Endodermal cell (in vitro differentiated cells): ENCODE results near the gene GPX3. TPM values are rescaled to one million over a fixed set of nuclear protein-coding genes. Genes with fewer than 3 reads are reported as not detected.
A peak's percentile ranks its signal among the peaks of the same experiment; 100 is the strongest.

Experiments used
- DNase-seq: peaks from one replicate; pipeline ENCODE4 v3.0.0-alpha.2; 2017
- H3K27ac ChIP-seq: 2 replicates; pipeline ENCODE4 v1.5.1; 2013; ENCODE audit warnings: mild to moderate bottlenecking, low read depth, low read length, moderate library complexity
- H3K27me3 ChIP-seq: 2 replicates; pipeline ENCODE4 v1.6.1; 2013; ENCODE audit warnings: mild to moderate bottlenecking, low read length, moderate library complexity; ENCODE audit not compliant: insufficient read depth, control insufficient read depth, poor library complexity, severe bottlenecking
- H3K36me3 ChIP-seq: 2 replicates; pipeline ENCODE4 v1.7.0; 2013; ENCODE audit warnings: mild to moderate bottlenecking, low read length, moderate library complexity; ENCODE audit not compliant: control insufficient read depth, insufficient read depth
- H3K4me1 ChIP-seq: one replicate; pipeline ENCODE4 v1.7.0; 2013; ENCODE audit warnings: low read length; ENCODE audit not compliant: control insufficient read depth, insufficient read depth
- H3K4me3 ChIP-seq: 2 replicates; pipeline ENCODE4 v1.5.1; 2013; ENCODE audit warnings: mild to moderate bottlenecking, low read length, moderate library complexity
- H3K9ac ChIP-seq: 2 replicates; pipeline ENCODE4 v1.6.1; 2013; ENCODE audit warnings: mild to moderate bottlenecking, low read length, moderate library complexity; ENCODE audit not compliant: poor library complexity, severe bottlenecking; ENCODE audit errors: extremely low read depth
- H3K9me3 ChIP-seq: 2 replicates; pipeline ENCODE4 v1.6.1; 2013; ENCODE audit warnings: mild to moderate bottlenecking, low read length, moderate library complexity; ENCODE audit not compliant: control insufficient read depth
- H3K27ac Mint-ChIP-seq: 2 replicates; pipeline ENCODE4 v1.8.0; 2020; ENCODE audit warnings: mixed read lengths
- H3K27me3 Mint-ChIP-seq: 2 replicates; pipeline ENCODE4 v1.8.0; 2021; ENCODE audit warnings: mild to moderate bottlenecking, mixed read lengths; ENCODE audit not compliant: insufficient read depth
- H3K36me3 Mint-ChIP-seq: 2 replicates; pipeline ENCODE4 v1.8.0; 2020; ENCODE audit warnings: low read depth, mixed read lengths
- H3K4me1 Mint-ChIP-seq: 2 replicates; pipeline ENCODE4 v1.8.0; 2020; ENCODE audit warnings: mixed read lengths
- H3K4me3 Mint-ChIP-seq: 2 replicates; pipeline ENCODE4 v1.8.0; 2020; ENCODE audit warnings: mild to moderate bottlenecking, moderate library complexity, mixed read lengths
- H3K9me3 Mint-ChIP-seq: 2 replicates; pipeline ENCODE4 v1.8.0; 2020; ENCODE audit warnings: mild to moderate bottlenecking, mixed read lengths
- CTCF ChIP-seq: fragments of 200-600 bp; sonication (generic); conservative IDR thresholded peaks from 2 replicates; pipeline ENCODE4 v1.5.0; 2021; ENCODE audit warnings: antibody characterized with exemption, mild to moderate bottlenecking
- WGBS, 2 experiments: methylation state at CpG; one replicate each; pipeline versions ENCODE4 v1.1.5 to v1.1.7; 2013; ENCODE audit warnings: missing lambda C conversion rate in 2 of 2, mixed read lengths in 1 of 2; ENCODE audit not compliant: insufficient coverage in 1 of 2, insufficient read length in 1 of 2; 5-methylcytosine and 5-hydroxymethylcytosine counted together
- total RNA-seq, 2 donors: library from RNA; stranded (reverse); fragmentation: NEBNext Ultra II Directional in 1 of 2; extraction: Animal tissue kit (Norgen Biotek cat#: 25700) in 1 of 2; gene quantifications; 2 replicates in 1 of 2; 3 replicates in 1 of 2; pipeline ENCODE4 v1.2.1, GENCODE V29; 2021

Gene GPX3
- total RNA-seq, 2 donors from 2014 or later: 44.9 to 47.1 TPM

- Histone ChIP-seq H3K4me1 (peaks cover 8% of the 10 kb centered on the region), H3K9ac (no peak overlapping the region), H3K4me3 (no peak overlapping the region), H3K9me3 (no peaks in the 10 kb centered on the region), H3K36me3 (peaks cover 36% of the 10 kb centered on the region), H3K27me3 (no peaks in the 10 kb centered on the region), H3K27ac (no peak overlapping the region)
- Mint-ChIP-seq H3K4me1 (peaks cover 21% of the 10 kb centered on the region), H3K9me3 (no peaks in the 10 kb centered on the region), H3K36me3 (peaks cover 53% of the 10 kb centered on the region), H3K27ac (no peak overlapping the region), H3K27me3 (no peaks in the 10 kb centered on the region), H3K4me3 (no peak overlapping the region)
- 81 to 92% methylated on average over 2 to 6 of the region's 6 CpGs for WGBS, 2 experiments
- TF ChIP-seq CTCF: no peak
- peak; percentile 69 for DNase-seq
Observed at GRCh38 chr5:151036556-151036955, 16.2 kb downstream of the GPX3 start.

- no peak for TF ChIP-seq CTCF
- H3K36me3 ChIP-seq: peaks cover 44% of the 10 kb centered on the region
Observed at GRCh38 chr5:151037561-151038411, 17.4 kb downstream of the GPX3 start.

GRCh38 chr5:151038412-151038745 is 18.0 kb downstream of the GPX3 start:
- peaks cover 35% of the 10 kb centered on the region for H3K4me1 Mint-ChIP-seq
- no peak overlapping the region for H3K9ac ChIP-seq
- peaks cover 17% of the 10 kb centered on the region for H3K4me1 ChIP-seq
- no peak overlapping the region for H3K4me3 Mint-ChIP-seq
- no peaks in the 10 kb centered on the region for H3K9me3 Mint-ChIP-seq
- H3K9me3 ChIP-seq: no peaks in the 10 kb centered on the region
- 94 to 95% methylated on average over 5 to 8 of the region's 8 CpGs for WGBS, 2 experiments
- no peak overlapping the region for H3K27ac Mint-ChIP-seq
- H3K27ac ChIP-seq: peak overlapping the region; percentile 24
- no peak for DNase-seq
- no peaks in the 10 kb centered on the region for H3K27me3 Mint-ChIP-seq
- no peaks in the 10 kb centered on the region for H3K27me3 ChIP-seq
- TF ChIP-seq CTCF: no peak
- H3K36me3 ChIP-seq: peaks cover 50% of the 10 kb centered on the region
- H3K4me3 ChIP-seq: no peak overlapping the region
- H3K36me3 Mint-ChIP-seq: peaks cover 57% of the 10 kb centered on the region

More at GRCh38 chr5:151037561-151038411, 17.4 kb downstream of the GPX3 start:
- H3K9me3 Mint-ChIP-seq: no peaks in the 10 kb centered on the region
- no peak overlapping the region for H3K27ac Mint-ChIP-seq
- DNase-seq: no peak
- H3K4me1 ChIP-seq: peaks cover 17% of the 10 kb centered on the region
- peaks cover 52% of the 10 kb centered on the region for H3K36me3 Mint-ChIP-seq
- peaks cover 33% of the 10 kb centered on the region for H3K4me1 Mint-ChIP-seq
- peak overlapping the region; percentile 24 for H3K27ac ChIP-seq
- no peak overlapping the region for H3K9ac ChIP-seq
- H3K4me3 ChIP-seq: no peak overlapping the region
- H3K9me3 ChIP-seq: no peaks in the 10 kb centered on the region
- H3K4me3 Mint-ChIP-seq: no peak overlapping the region
- H3K27me3 Mint-ChIP-seq: no peaks in the 10 kb centered on the region
- no peaks in the 10 kb centered on the region for H3K27me3 ChIP-seq
- 92 to 93% methylated on average over 8 to 12 of the region's 12 CpGs for WGBS, 2 experiments
